ENCODE measurements around the gene KRTAP9-6. TPM values are rescaled to one million over a fixed set of nuclear protein-coding genes. Genes with fewer than 3 reads are reported as not detected.

KRTAP9-6 gene
- polyA plus RNA-seq, 2 of the 4 experiments (the other 2 are of a cell fraction): not detected

- 37% methylated on average over 5 of the region's 5 CpGs for WGBS (ENCODE audit: missing lambda C conversion rate)
- FAIRE-seq: no peak
Measured at GRCh38 chr17:41301204-41301790, 36.1 kb downstream of the KRTAP9-6 start.

GRCh38 chr17:41301916-41302901, 37.0 kb downstream of the KRTAP9-6 start, which contains the start of gene KRTAP29-1:
Gene KRTAP29-1, minus strand, starts transcription at chr17:41302851. Its CDS starts 0 bp downstream, at chr17:41302851.
- WGBS (ENCODE audit: missing lambda C conversion rate): 48% methylated on average over 11 of the region's 11 CpGs
- no peak for DNase-seq (ENCODE audit: low read depth in 1 of 2, low spot score in 1 of 2)
- Histone ChIP-seq H3K9me3 (no peaks in the 10 kb centered on the region), H3K4me1 (no peaks in the 10 kb centered on the region), H3K4me3 (no peak within 1 kb of the TSS), H3K4me2 (no peak within 1 kb of the TSS), H3K27ac (no peak within 1 kb of the TSS)
- TF ChIP-seq ESRRA (IDR thresholded peaks at IDR 0.05; ENCODE audit: borderline replicate concordance, low read length) (no peak), PBX3 (IDR thresholded peaks at IDR 0.05) (no peak), ZC3H11A (IDR thresholded peaks at IDR 0.05) (no peak), HES2 (IDR thresholded peaks at IDR 0.05) (no peak), TP53 (CRISPR knock-in tag; IDR thresholded peaks at IDR 0.05) (no peak), KDM1A (IDR thresholded peaks at IDR 0.05; ENCODE audit: low read depth) (no peak), EHF (CRISPR knock-in tag; IDR thresholded peaks at IDR 0.05) (no peak), RARB (CRISPR knock-in tag; IDR thresholded peaks at IDR 0.05) (no peak), HOXB5 (CRISPR knock-in tag; IDR thresholded peaks at IDR 0.05) (no peak), HDAC2 (IDR thresholded peaks at IDR 0.05) (no peak), NPAS2 (CRISPR knock-in tag; IDR thresholded peaks at IDR 0.05; ENCODE audit: borderline replicate concordance) (no peak), BHLHE40 (IDR thresholded peaks at IDR 0.05; ENCODE audit: low read depth, low read length) (no peak), RFX5 (IDR thresholded peaks at IDR 0.05) (no peak), SMC3 (IDR thresholded peaks at IDR 0.05) (no peak), PHF8 (IDR thresholded peaks at IDR 0.05; ENCODE audit: borderline replicate concordance, low read depth) (no peak), POLR2A (IDR thresholded peaks at IDR 0.05; ENCODE audit: low read length) (no peak), MAFK (IDR thresholded peaks at IDR 0.05; ENCODE audit: partially characterized antibody) (no peak), HOXA7 (CRISPR knock-in tag; IDR thresholded peaks at IDR 0.05) (no peak)
- ATAC-seq: peak in 1 of 2 experiments; percentile 22; a peak in 1 of 6 replicates
- ChIA-PET CTCF (interaction anchor here (1.0 to 3.3 kb wide), 7 partner anchors 10 to 361 kb away, joined by 3 to 10 read pairs (median 6); partner anchors contain the start of gene KRTAP4-4), POLR2A (no interaction called here)
- FAIRE-seq: no peak

More at GRCh38 chr17:41301204-41301790, 36.1 kb downstream of the KRTAP9-6 start:
- Histone ChIP-seq H3K4me3 (no peak overlapping the region), H3K27ac (no peak overlapping the region), H3K4me1 (no peaks in the 10 kb centered on the region), H3K4me2 (no peak overlapping the region), H3K9me3 (no peaks in the 10 kb centered on the region)
- ATAC-seq (no peak), DNase-seq (ENCODE audit: low read depth in 1 of 2, low spot score in 1 of 2) (no peak)
- TF ChIP-seq CBX2 (IDR thresholded peaks at IDR 0.05; ENCODE audit: borderline replicate concordance, low read depth) (no peak), CTCF (IDR thresholded peaks at IDR 0.05) (no peak), HOXB13 (CRISPR knock-in tag; IDR thresholded peaks at IDR 0.05; ENCODE audit: low read depth) (no peak), ZNF302 (CRISPR knock-in tag; IDR thresholded peaks at IDR 0.05) (no peak), ESRRA (IDR thresholded peaks at IDR 0.05; ENCODE audit: borderline replicate concordance, low read length) (no peak), CBX8 (IDR thresholded peaks at IDR 0.05) (no peak), RFX5 (IDR thresholded peaks at IDR 0.05) (no peak), ELK1 (IDR thresholded peaks at IDR 0.05; ENCODE audit: low read depth, low read length) (no peak)
- ChIA-PET POLR2A (no interaction called here), CTCF (interaction anchor here (0.7 to 1.5 kb wide), 4 partner anchors 22 to 362 kb away, joined by 3 to 10 read pairs (median 4); no protein-coding TSS in a partner anchor)
